Measurements from ENCODE around the gene NDUFB11. TPM values are rescaled to one million over a fixed set of nuclear protein-coding genes. Genes with fewer than 3 reads are reported as not detected.
A peak's percentile ranks its signal among the peaks of the same experiment; 100 is the strongest.

The NDUFB11 gene
- total RNA-seq, 1 experiment from 2014 or later = 78.9 TPM

DNA sequence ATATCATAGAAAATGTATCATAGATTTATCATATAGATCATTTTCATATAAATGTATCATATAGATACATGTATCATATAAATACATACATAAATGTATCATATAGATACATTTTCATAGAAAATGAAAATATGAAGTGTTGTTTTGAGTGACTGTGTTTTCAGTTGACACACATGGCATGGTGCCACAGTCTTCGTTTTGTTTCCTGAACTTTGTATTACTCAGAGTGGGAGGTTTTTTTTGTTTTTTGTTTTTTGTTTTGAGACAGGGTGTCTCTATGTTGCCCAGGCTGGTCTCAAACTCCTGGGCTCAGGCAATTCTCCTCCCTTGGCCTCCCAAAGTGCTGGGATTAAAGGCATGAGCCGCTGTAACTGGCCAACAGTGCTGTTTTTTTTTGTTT is 4.4 kb upstream of the NDUFB11 start:
- H3K4me3 ChIP-seq (replicated peaks in 1 of 2; ENCODE audit: low read depth in 1 of 2, low read length in 2 of 2) = no peak overlapping the region
- no peaks in the 10 kb centered on the region for H3K9me2 ChIP-seq (ENCODE audit: insufficient read depth)
- no peaks in the 10 kb centered on the region; a peak in 1 of 4 replicates for H3K36me3 ChIP-seq (ENCODE audit: control insufficient read depth in 1 of 2, insufficient read depth in 2 of 2, low read length in 2 of 2)
- H3K4me1 ChIP-seq (ENCODE audit: control insufficient read depth in 1 of 2, insufficient read depth in 2 of 2, low read length in 2 of 2) = peaks cover 0 to 7% of the 10 kb centered on the region in 2 experiments; a peak in 2 of 4 replicates
- DNase-seq (ENCODE audit: low read depth, low spot score) (no peak), ATAC-seq (no peak)
- H3K27me3 ChIP-seq (ENCODE audit: insufficient read depth, low read length) = no peaks in the 10 kb centered on the region
- H3K4me2 ChIP-seq (ENCODE audit: low read length) = no peak overlapping the region
- H2AFZ ChIP-seq (ENCODE audit: low read depth, low read length, poor library complexity, severe bottlenecking) = no peak overlapping the region
- peaks cover 85% of the 10 kb centered on the region for H3K79me2 ChIP-seq (ENCODE audit: insufficient read depth, low read length)
- no peak overlapping the region for H3K9ac ChIP-seq (ENCODE audit: low read length)
- no peaks in the 10 kb centered on the region for H3K9me3 ChIP-seq (ENCODE audit: control insufficient read depth in 1 of 2, insufficient read depth in 1 of 2, low read depth in 1 of 2, low read length in 2 of 2)
- intact Hi-C loops (cut with micrococcal nuclease) = no loop called here
- RAD21 ChIA-PET (ENCODE audit: low non-redundant PET in 1 of 2, low total read pairs in 2 of 2, uncharacterized antibody in 2 of 2, unreplicated experiment in 2 of 2) = no interaction called here
- POLR2A ChIA-PET = no interaction called here
- CTCF ChIA-PET = no interaction called here
- BruUV-seq (replicated peaks) = no TSS peak
- no peak for TF ChIP-seq EGR1 (IDR thresholded peaks at IDR 0.05; ENCODE audit: low read depth)
- no peak overlapping the region for H3K27ac ChIP-seq (ENCODE audit: low read depth, low read length)
- H4K20me1 ChIP-seq (ENCODE audit: insufficient read depth) = no peaks in the 10 kb centered on the region

DNA sequence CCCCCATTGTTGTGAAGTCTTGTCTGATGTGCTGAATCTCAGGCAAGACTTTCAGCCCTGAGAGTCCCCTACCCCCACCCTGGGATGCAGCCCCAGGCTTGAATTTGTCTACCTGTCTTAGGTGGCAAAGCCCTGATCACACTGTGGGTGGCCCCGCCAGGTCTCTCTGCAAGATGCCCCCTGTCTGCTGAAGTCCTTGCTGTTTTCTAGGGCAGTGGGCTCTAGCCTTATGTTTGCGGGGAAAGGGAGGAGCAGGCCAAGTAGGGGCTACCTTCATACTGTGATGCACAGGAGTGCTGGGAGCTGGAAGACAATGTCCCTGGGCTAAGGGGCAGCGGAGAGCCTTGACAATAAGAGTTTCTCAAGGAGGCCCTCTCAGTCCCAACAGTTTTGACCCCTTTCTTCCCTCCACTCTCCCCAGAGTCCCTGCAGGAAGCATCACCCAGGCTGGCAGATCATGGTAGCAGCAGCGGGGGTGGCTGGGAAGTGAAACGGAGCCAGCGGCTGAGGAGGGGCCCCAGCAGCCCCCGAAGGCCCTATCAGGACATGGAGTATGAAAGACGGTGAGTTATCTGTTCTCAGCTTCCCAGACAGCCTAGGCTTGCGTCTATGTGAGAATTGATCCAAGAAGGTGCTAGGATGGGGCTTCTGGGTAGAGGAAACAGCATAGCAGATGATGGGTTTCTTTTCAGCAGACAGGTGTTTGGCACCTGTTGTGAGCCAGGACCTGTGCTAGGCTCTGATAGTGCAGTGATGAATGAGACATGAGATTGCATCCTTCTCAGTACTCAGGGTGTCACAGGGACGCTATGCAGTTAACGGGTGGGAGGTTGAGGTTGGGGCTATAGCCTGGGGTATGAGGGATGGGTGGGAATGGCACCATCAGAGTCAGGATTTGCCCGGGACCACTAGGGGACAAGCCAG is 2.7 kb upstream of the NDUFB11 start:
- no peak overlapping the region for H3K9ac ChIP-seq (ENCODE audit: low read length)
- ChIA-PET CTCF (no interaction called here), POLR2A (no interaction called here), RAD21 (ENCODE audit: low non-redundant PET in 1 of 2, low total read pairs in 2 of 2, uncharacterized antibody in 2 of 2, unreplicated experiment in 2 of 2) (no interaction called here)
- H3K9me2 ChIP-seq (ENCODE audit: insufficient read depth) = no peaks in the 10 kb centered on the region
- H4K20me1 ChIP-seq (ENCODE audit: insufficient read depth) = no peaks in the 10 kb centered on the region
- TF ChIP-seq JUND (IDR thresholded peaks at IDR 0.05) = no peak
- TF ChIP-seq ZFX (IDR thresholded peaks at IDR 0.05) = no peak
- TF ChIP-seq TCF7L2 (IDR thresholded peaks at IDR 0.05; ENCODE audit: borderline replicate concordance, extremely low read depth, insufficient read depth, insufficient read length) = no peak
- TF ChIP-seq POLR2AphosphoS5 (IDR thresholded peaks at IDR 0.05; ENCODE audit: low read depth, low read length) = no peak
- no peak for TF ChIP-seq CEBPB (IDR thresholded peaks at IDR 0.05; ENCODE audit: low read depth)
- no peak for TF ChIP-seq EGR1 (IDR thresholded peaks at IDR 0.05; ENCODE audit: low read depth)
- TF ChIP-seq RAD21 (IDR thresholded peaks at IDR 0.05; ENCODE audit: low read depth) = no peak
- no peak for TF ChIP-seq POLR2A (IDR thresholded peaks at IDR 0.05; ENCODE audit: borderline replicate concordance, extremely low read depth, insufficient read depth, insufficient read length)
- TF ChIP-seq, protein P1, sequence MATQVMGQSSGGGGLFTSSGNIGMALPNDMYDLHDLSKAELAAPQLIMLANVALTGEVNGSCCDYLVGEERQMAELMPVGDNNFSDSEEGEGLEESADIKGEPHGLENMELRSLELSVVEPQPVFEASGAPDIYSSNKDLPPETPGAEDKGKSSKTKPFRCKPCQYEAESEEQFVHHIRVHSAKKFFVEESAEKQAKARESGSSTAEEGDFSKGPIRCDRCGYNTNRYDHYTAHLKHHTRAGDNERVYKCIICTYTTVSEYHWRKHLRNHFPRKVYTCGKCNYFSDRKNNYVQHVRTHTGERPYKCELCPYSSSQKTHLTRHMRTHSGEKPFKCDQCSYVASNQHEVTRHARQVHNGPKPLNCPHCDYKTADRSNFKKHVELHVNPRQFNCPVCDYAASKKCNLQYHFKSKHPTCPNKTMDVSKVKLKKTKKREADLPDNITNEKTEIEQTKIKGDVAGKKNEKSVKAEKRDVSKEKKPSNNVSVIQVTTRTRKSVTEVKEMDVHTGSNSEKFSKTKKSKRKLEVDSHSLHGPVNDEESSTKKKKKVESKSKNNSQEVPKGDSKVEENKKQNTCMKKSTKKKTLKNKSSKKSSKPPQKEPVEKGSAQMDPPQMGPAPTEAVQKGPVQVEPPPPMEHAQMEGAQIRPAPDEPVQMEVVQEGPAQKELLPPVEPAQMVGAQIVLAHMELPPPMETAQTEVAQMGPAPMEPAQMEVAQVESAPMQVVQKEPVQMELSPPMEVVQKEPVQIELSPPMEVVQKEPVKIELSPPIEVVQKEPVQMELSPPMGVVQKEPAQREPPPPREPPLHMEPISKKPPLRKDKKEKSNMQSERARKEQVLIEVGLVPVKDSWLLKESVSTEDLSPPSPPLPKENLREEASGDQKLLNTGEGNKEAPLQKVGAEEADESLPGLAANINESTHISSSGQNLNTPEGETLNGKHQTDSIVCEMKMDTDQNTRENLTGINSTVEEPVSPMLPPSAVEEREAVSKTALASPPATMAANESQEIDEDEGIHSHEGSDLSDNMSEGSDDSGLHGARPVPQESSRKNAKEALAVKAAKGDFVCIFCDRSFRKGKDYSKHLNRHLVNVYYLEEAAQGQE (IDR thresholded peaks at IDR 0.05; ENCODE audit: low read depth) = no peak
- no peak for TF ChIP-seq ELF1 (IDR thresholded peaks at IDR 0.05; ENCODE audit: borderline replicate concordance, low read depth)
- no peak for TF ChIP-seq CTCF (IDR thresholded peaks at IDR 0.05 in 2 of 3, conservative IDR thresholded peaks at IDR 0.05 in 1 of 3; ENCODE audit: borderline replicate concordance in 1 of 3, insufficient read depth in 1 of 3, low read depth in 2 of 3, low read length in 2 of 3)
- TF ChIP-seq SP1 (IDR thresholded peaks at IDR 0.05; ENCODE audit: low read depth) = no peak
- no peak overlapping the region for H3K27ac ChIP-seq (ENCODE audit: low read depth, low read length)
- no peak overlapping the region for H2AFZ ChIP-seq (ENCODE audit: low read depth, low read length, poor library complexity, severe bottlenecking)
- H3K79me2 ChIP-seq (ENCODE audit: insufficient read depth, low read length) = peaks cover 81% of the 10 kb centered on the region
- peak overlapping the region; percentile 65 to 77; a peak in 1 of 4 replicates for H3K4me3 ChIP-seq (replicated peaks in 1 of 2; ENCODE audit: low read depth in 1 of 2, low read length in 2 of 2)
- BruUV-seq (replicated peaks) = no TSS peak
- intact Hi-C loops (cut with micrococcal nuclease) = no loop called here
- no peaks in the 10 kb centered on the region for H3K9me3 ChIP-seq (ENCODE audit: control insufficient read depth in 1 of 2, insufficient read depth in 1 of 2, low read depth in 1 of 2, low read length in 2 of 2)
- no peak for DNase-seq (ENCODE audit: low read depth, low spot score)
- H3K4me1 ChIP-seq (ENCODE audit: control insufficient read depth in 1 of 2, insufficient read depth in 2 of 2, low read length in 2 of 2) = peaks cover 0 to 13% of the 10 kb centered on the region in 2 experiments; a peak in 2 of 4 replicates
- peak overlapping the region; percentile 89; the same call in 1 of the 2 replicates for H3K4me2 ChIP-seq (ENCODE audit: low read length)
- no peaks in the 10 kb centered on the region; a peak in 2 of 4 replicates for H3K36me3 ChIP-seq (ENCODE audit: control insufficient read depth in 1 of 2, insufficient read depth in 2 of 2, low read length in 2 of 2)
- no peaks in the 10 kb centered on the region for H3K27me3 ChIP-seq (ENCODE audit: insufficient read depth, low read length)
- ATAC-seq = no peak
